ENCODE results near the gene CYP2R1. TPM values are rescaled to one million over a fixed set of nuclear protein-coding genes. Genes with fewer than 3 reads are reported as not detected.

The CYP2R1 gene
- total RNA-seq, 1 experiment from 2014 or later, result 18.3 TPM

DNA sequence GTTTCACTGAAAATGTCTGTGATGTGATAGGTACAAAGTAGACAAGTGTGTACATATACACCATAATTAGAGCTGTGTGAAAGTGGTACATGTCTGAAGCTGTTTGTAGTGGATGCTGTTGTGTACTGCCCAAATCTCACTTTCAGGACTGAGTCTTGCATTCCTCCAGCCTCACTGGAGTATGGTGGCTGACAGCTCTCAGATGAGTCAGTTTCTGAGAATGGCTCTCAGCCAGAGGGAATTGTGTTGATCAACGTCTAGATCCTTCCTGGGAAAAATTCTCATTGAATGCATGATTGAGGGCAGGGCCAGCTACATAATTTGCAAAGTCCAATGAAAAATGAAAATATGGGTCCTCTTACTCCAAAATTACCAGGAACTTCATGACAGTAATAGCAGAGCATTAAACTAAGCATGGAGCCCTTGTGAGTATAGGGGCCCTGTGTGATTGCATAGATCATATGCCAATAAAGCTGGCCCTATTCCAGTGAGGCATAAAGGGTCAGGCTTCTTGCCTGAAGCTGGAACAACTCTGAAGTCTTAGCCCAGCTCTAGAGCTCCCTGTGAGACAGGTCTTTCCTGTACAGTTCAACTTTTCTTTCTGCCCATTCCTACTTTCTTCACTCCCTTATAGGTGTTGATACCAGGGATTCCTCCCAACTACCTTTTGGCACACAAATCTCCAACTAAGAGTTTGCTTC is 10.8 kb upstream of the CYP2R1 start:
- H3K9me3 ChIP-seq (ENCODE audit: control insufficient read depth in 1 of 2, insufficient read depth in 1 of 2, low read depth in 1 of 2, low read length in 2 of 2), result no peaks in the 10 kb centered on the region
- POLR2A ChIA-PET, result no interaction called here
- H3K27me3 ChIP-seq (ENCODE audit: insufficient read depth, low read length), result no peaks in the 10 kb centered on the region
- CTCF ChIA-PET, result interaction anchor here (1.3 to 1.5 kb wide), 2 partner anchors 11 to 113 kb away, joined by 7 to 10 read pairs; partner anchors contain the start of gene CYP2R1
- no peak overlapping the region for H3K27ac ChIP-seq (ENCODE audit: low read depth, low read length)
- RAD21 ChIA-PET (ENCODE audit: low non-redundant PET in 1 of 2, low total read pairs in 2 of 2, uncharacterized antibody in 2 of 2, unreplicated experiment in 2 of 2), result no interaction called here
- no peak overlapping the region for H3K4me3 ChIP-seq (replicated peaks in 1 of 2; ENCODE audit: low read depth in 1 of 2, low read length in 2 of 2)
- intact Hi-C loops (cut with micrococcal nuclease), result loop anchor here (10.0 kb wide), 2 partner anchors 1128 to 1702 kb away; no protein-coding TSS in a partner anchor
- no peak for ATAC-seq
- H3K4me1 ChIP-seq (ENCODE audit: control insufficient read depth in 1 of 2, insufficient read depth in 2 of 2, low read length in 2 of 2), result peaks cover 3 to 8% of the 10 kb centered on the region in 2 experiments; a peak in 2 of 4 replicates
- H3K9ac ChIP-seq (ENCODE audit: low read length), result no peak overlapping the region
- TF ChIP-seq CBX3 (IDR thresholded peaks at IDR 0.05; ENCODE audit: low read depth) (no peak), ZNF274 (IDR thresholded peaks at IDR 0.05; ENCODE audit: low read depth, low read length) (no peak), EGR1 (IDR thresholded peaks at IDR 0.05; ENCODE audit: low read depth) (no peak), JUND (IDR thresholded peaks at IDR 0.05) (no peak), FOSL1 (IDR thresholded peaks at IDR 0.05; ENCODE audit: low read depth) (no peak), EZH2phosphoT487 (IDR thresholded peaks at IDR 0.05; ENCODE audit: borderline replicate concordance) (no peak), EZH2 (IDR thresholded peaks at IDR 0.05) (no peak), RAD21 (IDR thresholded peaks at IDR 0.05; ENCODE audit: low read depth) (no peak), TCF7L2 (IDR thresholded peaks at IDR 0.05; ENCODE audit: borderline replicate concordance, extremely low read depth, insufficient read depth, insufficient read length) (no peak), SIN3A (IDR thresholded peaks at IDR 0.05; ENCODE audit: low read depth) (no peak), ELF1 (IDR thresholded peaks at IDR 0.05; ENCODE audit: borderline replicate concordance, low read depth) (no peak), SP1 (IDR thresholded peaks at IDR 0.05; ENCODE audit: low read depth) (no peak), YY1 (IDR thresholded peaks at IDR 0.05; ENCODE audit: extremely low read depth, insufficient replicate concordance, low read depth, low read length) (no peak), POLR2AphosphoS5 (IDR thresholded peaks at IDR 0.05; ENCODE audit: low read depth, low read length) (no peak)
- TF ChIP-seq, protein P1, sequence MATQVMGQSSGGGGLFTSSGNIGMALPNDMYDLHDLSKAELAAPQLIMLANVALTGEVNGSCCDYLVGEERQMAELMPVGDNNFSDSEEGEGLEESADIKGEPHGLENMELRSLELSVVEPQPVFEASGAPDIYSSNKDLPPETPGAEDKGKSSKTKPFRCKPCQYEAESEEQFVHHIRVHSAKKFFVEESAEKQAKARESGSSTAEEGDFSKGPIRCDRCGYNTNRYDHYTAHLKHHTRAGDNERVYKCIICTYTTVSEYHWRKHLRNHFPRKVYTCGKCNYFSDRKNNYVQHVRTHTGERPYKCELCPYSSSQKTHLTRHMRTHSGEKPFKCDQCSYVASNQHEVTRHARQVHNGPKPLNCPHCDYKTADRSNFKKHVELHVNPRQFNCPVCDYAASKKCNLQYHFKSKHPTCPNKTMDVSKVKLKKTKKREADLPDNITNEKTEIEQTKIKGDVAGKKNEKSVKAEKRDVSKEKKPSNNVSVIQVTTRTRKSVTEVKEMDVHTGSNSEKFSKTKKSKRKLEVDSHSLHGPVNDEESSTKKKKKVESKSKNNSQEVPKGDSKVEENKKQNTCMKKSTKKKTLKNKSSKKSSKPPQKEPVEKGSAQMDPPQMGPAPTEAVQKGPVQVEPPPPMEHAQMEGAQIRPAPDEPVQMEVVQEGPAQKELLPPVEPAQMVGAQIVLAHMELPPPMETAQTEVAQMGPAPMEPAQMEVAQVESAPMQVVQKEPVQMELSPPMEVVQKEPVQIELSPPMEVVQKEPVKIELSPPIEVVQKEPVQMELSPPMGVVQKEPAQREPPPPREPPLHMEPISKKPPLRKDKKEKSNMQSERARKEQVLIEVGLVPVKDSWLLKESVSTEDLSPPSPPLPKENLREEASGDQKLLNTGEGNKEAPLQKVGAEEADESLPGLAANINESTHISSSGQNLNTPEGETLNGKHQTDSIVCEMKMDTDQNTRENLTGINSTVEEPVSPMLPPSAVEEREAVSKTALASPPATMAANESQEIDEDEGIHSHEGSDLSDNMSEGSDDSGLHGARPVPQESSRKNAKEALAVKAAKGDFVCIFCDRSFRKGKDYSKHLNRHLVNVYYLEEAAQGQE (IDR thresholded peaks at IDR 0.05; ENCODE audit: low read depth), result no peak
- TF ChIP-seq, protein P2, sequence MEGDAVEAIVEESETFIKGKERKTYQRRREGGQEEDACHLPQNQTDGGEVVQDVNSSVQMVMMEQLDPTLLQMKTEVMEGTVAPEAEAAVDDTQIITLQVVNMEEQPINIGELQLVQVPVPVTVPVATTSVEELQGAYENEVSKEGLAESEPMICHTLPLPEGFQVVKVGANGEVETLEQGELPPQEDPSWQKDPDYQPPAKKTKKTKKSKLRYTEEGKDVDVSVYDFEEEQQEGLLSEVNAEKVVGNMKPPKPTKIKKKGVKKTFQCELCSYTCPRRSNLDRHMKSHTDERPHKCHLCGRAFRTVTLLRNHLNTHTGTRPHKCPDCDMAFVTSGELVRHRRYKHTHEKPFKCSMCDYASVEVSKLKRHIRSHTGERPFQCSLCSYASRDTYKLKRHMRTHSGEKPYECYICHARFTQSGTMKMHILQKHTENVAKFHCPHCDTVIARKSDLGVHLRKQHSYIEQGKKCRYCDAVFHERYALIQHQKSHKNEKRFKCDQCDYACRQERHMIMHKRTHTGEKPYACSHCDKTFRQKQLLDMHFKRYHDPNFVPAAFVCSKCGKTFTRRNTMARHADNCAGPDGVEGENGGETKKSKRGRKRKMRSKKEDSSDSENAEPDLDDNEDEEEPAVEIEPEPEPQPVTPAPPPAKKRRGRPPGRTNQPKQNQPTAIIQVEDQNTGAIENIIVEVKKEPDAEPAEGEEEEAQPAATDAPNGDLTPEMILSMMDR (IDR thresholded peaks at IDR 0.05 in 2 of 3, conservative IDR thresholded peaks at IDR 0.05 in 1 of 3; ENCODE audit: borderline replicate concordance in 1 of 3, insufficient read depth in 1 of 3, low read depth in 2 of 3, low read length in 2 of 3), result no peak
- TF ChIP-seq, protein P3, sequence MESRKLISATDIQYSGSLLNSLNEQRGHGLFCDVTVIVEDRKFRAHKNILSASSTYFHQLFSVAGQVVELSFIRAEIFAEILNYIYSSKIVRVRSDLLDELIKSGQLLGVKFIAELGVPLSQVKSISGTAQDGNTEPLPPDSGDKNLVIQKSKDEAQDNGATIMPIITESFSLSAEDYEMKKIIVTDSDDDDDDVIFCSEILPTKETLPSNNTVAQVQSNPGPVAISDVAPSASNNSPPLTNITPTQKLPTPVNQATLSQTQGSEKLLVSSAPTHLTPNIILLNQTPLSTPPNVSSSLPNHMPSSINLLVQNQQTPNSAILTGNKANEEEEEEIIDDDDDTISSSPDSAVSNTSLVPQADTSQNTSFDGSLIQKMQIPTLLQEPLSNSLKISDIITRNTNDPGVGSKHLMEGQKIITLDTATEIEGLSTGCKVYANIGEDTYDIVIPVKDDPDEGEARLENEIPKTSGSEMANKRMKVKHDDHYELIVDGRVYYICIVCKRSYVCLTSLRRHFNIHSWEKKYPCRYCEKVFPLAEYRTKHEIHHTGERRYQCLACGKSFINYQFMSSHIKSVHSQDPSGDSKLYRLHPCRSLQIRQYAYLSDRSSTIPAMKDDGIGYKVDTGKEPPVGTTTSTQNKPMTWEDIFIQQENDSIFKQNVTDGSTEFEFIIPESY (IDR thresholded peaks at IDR 0.05; ENCODE audit: extremely low read depth, insufficient replicate concordance, low read length), result no peak
- TF ChIP-seq, protein P4, sequence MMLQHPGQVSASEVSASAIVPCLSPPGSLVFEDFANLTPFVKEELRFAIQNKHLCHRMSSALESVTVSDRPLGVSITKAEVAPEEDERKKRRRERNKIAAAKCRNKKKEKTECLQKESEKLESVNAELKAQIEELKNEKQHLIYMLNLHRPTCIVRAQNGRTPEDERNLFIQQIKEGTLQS (IDR thresholded peaks at IDR 0.05), result no peak
- DNase-seq (ENCODE audit: low read depth, low spot score), result no peak
- H3K36me3 ChIP-seq (ENCODE audit: control insufficient read depth in 1 of 2, insufficient read depth in 2 of 2, low read length in 2 of 2), result no peaks in the 10 kb centered on the region
- H4K20me1 ChIP-seq (ENCODE audit: insufficient read depth), result no peaks in the 10 kb centered on the region
- H2AFZ ChIP-seq (ENCODE audit: low read depth, low read length, poor library complexity, severe bottlenecking), result peak overlapping the region; percentile 26
- no peaks in the 10 kb centered on the region for H3K9me2 ChIP-seq (ENCODE audit: insufficient read depth)
- H3K4me2 ChIP-seq (ENCODE audit: low read length), result peak overlapping the region; percentile 8; the same call in 1 of the 2 replicates
- no TSS peak for BruUV-seq (replicated peaks)
- no peaks in the 10 kb centered on the region for H3K79me2 ChIP-seq (ENCODE audit: insufficient read depth, low read length)

Measured in HCT116 (cell line).